Neuronal stem cell (in vitro differentiated cells): Measurements from ENCODE around the gene ADCY3.

ENCODE experiments used
- DNase-seq: peaks from one replicate; pipeline ENCODE4 v3.0.0-alpha.2; 2013; ENCODE audit warnings: low spot score
- H2AFZ ChIP-seq: one replicate; pipeline ENCODE4 v1.6.1; 2013; ENCODE audit warnings: mild to moderate bottlenecking, low read length, inconsistent platforms
- H2AK5ac ChIP-seq: 2 replicates; pipeline ENCODE4 v1.6.1; 2013; ENCODE audit warnings: low read depth, mild to moderate bottlenecking, inconsistent platforms, low read length, moderate library complexity, mixed read lengths
- H2BK120ac ChIP-seq: 2 replicates; pipeline ENCODE4 v1.6.1; 2013; ENCODE audit warnings: low read depth, mild to moderate bottlenecking, inconsistent platforms, low read length, moderate library complexity, mixed read lengths
- H2BK12ac ChIP-seq: one replicate; pipeline ENCODE4 v1.6.1; 2013; ENCODE audit warnings: low read length, inconsistent platforms
- H2BK15ac ChIP-seq: 2 replicates; pipeline ENCODE4 v1.6.1; 2013; ENCODE audit warnings: mild to moderate bottlenecking, low read length, inconsistent platforms, mixed read lengths
- H2BK5ac ChIP-seq: one replicate; pipeline ENCODE4 v1.6.1; 2013; ENCODE audit warnings: inconsistent platforms, mild to moderate bottlenecking, low read length, moderate library complexity
- H3K14ac ChIP-seq: one replicate; pipeline ENCODE4 v1.6.1; 2013; ENCODE audit warnings: low read length, inconsistent platforms
- H3K18ac ChIP-seq: 2 replicates; pipeline ENCODE4 v1.6.1; 2013; ENCODE audit warnings: low read length, inconsistent platforms
- H3K23ac ChIP-seq: 2 replicates; pipeline ENCODE4 v1.6.1; 2013; ENCODE audit warnings: low read depth, mild to moderate bottlenecking, mixed read lengths, low read length, inconsistent platforms; ENCODE audit not compliant: poor library complexity
- H3K27ac ChIP-seq: replicated peaks from 3 replicates; pipeline ENCODE4 v1.5.1; 2013; ENCODE audit warnings: low read length, inconsistent platforms
- H3K27me3 ChIP-seq, 3 experiments: 2 replicates each; pipeline ENCODE4 v1.6.1; 2013; ENCODE audit warnings: low read length in 3 of 3, mild to moderate bottlenecking in 2 of 3, inconsistent platforms in 1 of 3, low read depth in 1 of 3, mixed read lengths in 1 of 3, moderate library complexity in 1 of 3; ENCODE audit not compliant: control insufficient read depth in 3 of 3, insufficient read depth in 3 of 3
- H3K36me3 ChIP-seq, 2 donors: replicated peaks in 1 of 2; 2 replicates each; pipeline ENCODE4 v1.6.1; 2013; ENCODE audit warnings: low read length in 2 of 2; ENCODE audit not compliant: control insufficient read depth in 2 of 2, insufficient read depth in 2 of 2
- H3K4ac ChIP-seq: 2 replicates; pipeline ENCODE4 v1.6.1; 2013; ENCODE audit warnings: inconsistent platforms, mild to moderate bottlenecking, low read length, moderate library complexity
- H3K4me1 ChIP-seq, 2 donors: 1 replicate in 1 of 2; 2 replicates in 1 of 2; pipeline ENCODE4 v1.6.1; 2013; ENCODE audit warnings: low read length in 2 of 2, low read depth in 1 of 2; ENCODE audit not compliant: control insufficient read depth in 2 of 2, insufficient read depth in 1 of 2
- H3K4me2 ChIP-seq: one replicate; pipeline ENCODE4 v1.6.1; 2013; ENCODE audit warnings: mild to moderate bottlenecking, low read length, inconsistent platforms; ENCODE audit not compliant: insufficient read depth, poor library complexity, severe bottlenecking
- H3K4me3 ChIP-seq, 2 donors: 2 replicates each; pipeline ENCODE4 v1.5.1; 2013; ENCODE audit warnings: low read length in 2 of 2, mild to moderate bottlenecking in 2 of 2, inconsistent platforms in 1 of 2, moderate library complexity in 1 of 2
- H3K79me1 ChIP-seq: one replicate; pipeline ENCODE4 v1.6.1; 2013; ENCODE audit warnings: low read depth, mild to moderate bottlenecking, inconsistent platforms, low read length, moderate library complexity
- H3K9ac ChIP-seq: one replicate; pipeline ENCODE4 v1.6.1; 2013; ENCODE audit warnings: mild to moderate bottlenecking, low read depth, low read length, inconsistent platforms; ENCODE audit not compliant: poor library complexity
- H3K9me3 ChIP-seq, 2 donors: replicated peaks in 1 of 2; 2 replicates each; pipeline versions ENCODE3 to v1.6.1; 2013; ENCODE audit warnings: low read length in 2 of 2, mild to moderate bottlenecking in 2 of 2, inconsistent platforms in 1 of 2, low read depth in 1 of 2, mixed read lengths in 1 of 2, moderate library complexity in 1 of 2; ENCODE audit not compliant: control insufficient read depth in 2 of 2, insufficient read depth in 1 of 2
- H4K8ac ChIP-seq: one replicate; pipeline ENCODE4 v1.6.1; 2013; ENCODE audit warnings: low read depth, mild to moderate bottlenecking, inconsistent platforms, low read length, moderate library complexity
- H4K91ac ChIP-seq: one replicate; pipeline ENCODE4 v1.6.1; 2013; ENCODE audit warnings: low read length, low read depth, mild to moderate bottlenecking, inconsistent platforms; ENCODE audit not compliant: poor library complexity
- WGBS, 2 donors: extraction: QIAGEN DNeasy Blood & Tissue Kit; methylation state at CpG; one replicate each; pipeline ENCODE4 v1.1.7; 2013; ENCODE audit warnings: missing lambda C conversion rate in 2 of 2, mixed read lengths in 1 of 2; ENCODE audit not compliant: insufficient read length in 2 of 2, insufficient replicate concordance in 1 of 2; ENCODE audit errors: extremely low coverage in 2 of 2; 5-methylcytosine and 5-hydroxymethylcytosine counted together

Gene ADCY3

DNA sequence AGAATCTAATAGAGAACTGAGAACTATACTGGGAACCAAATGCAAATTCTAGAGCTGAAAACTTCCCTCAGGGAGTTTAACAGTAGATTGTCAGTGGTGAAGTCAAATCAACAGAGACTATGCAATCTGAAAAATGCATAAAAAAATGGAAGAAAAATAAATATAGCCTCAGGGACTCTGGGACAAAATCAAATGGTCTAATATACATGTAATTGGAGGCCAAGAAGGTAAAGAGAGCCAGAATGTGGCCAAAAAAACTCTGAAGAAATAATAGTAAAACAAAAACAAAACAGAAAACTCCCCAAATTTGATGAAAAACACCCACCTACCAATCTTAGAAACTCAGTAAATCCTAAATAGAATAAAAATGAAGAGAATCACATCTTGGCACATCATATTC, 35.2 kb upstream of the ADCY3 start:
- Histone ChIP-seq H3K18ac (no peak overlapping the region), H3K4ac (no peak overlapping the region), H2BK15ac (no peak overlapping the region), H3K23ac (no peak overlapping the region), H4K8ac (no peak overlapping the region), H3K4me3 (no peak overlapping the region), H2AK5ac (no peak overlapping the region), H2BK5ac (no peak overlapping the region), H3K9me3 (peaks cover 0 to 17% of the 10 kb centered on the region in 2 donors), H2BK120ac (no peak overlapping the region), H4K91ac (no peak overlapping the region), H3K14ac (no peak overlapping the region), H3K4me1 (peaks cover 0 to 2% of the 10 kb centered on the region in 2 donors), H3K36me3 (peaks cover 18 to 87% of the 10 kb centered on the region in 2 donors), H3K4me2 (no peak overlapping the region), H3K27me3 (no peaks in the 10 kb centered on the region), H3K27ac (no peak overlapping the region), H2AFZ (no peak overlapping the region), H3K9ac (no peak overlapping the region), H2BK12ac (no peak overlapping the region), H3K79me1 (no peaks in the 10 kb centered on the region)
- no peak for DNase-seq

- DNase-seq = no peak
- Histone ChIP-seq H3K9me3 (peaks cover 0 to 3% of the 10 kb centered on the region in 2 donors), H3K4me1 (no peaks in the 10 kb centered on the region), H3K27ac (no peak overlapping the region), H3K79me1 (no peaks in the 10 kb centered on the region), H3K9ac (no peak overlapping the region), H3K14ac (no peak overlapping the region), H3K4ac (no peak overlapping the region), H2BK120ac (no peak overlapping the region), H2BK15ac (no peak overlapping the region), H4K91ac (no peak overlapping the region), H3K23ac (no peak overlapping the region), H3K4me2 (no peak overlapping the region), H2BK12ac (no peak overlapping the region), H3K4me3 (no peak overlapping the region), H2BK5ac (no peak overlapping the region), H3K36me3 (peaks cover 21 to 79% of the 10 kb centered on the region in 2 donors), H2AFZ (no peak overlapping the region), H2AK5ac (no peak overlapping the region), H3K18ac (no peak overlapping the region), H4K8ac (no peak overlapping the region), H3K27me3 (no peaks in the 10 kb centered on the region)
- no CpG with 5 or more reads among the region's 7 CpGs for WGBS, 2 donors
Measured at GRCh38 chr2:24950102-24950501, 30.1 kb upstream of the ADCY3 start.

- Histone ChIP-seq H3K4me3 (no peak overlapping the region), H3K23ac (no peak overlapping the region), H3K4ac (no peak overlapping the region), H2BK5ac (no peak overlapping the region), H3K27me3 (no peaks in the 10 kb centered on the region), H4K8ac (no peak overlapping the region), H3K14ac (no peak overlapping the region), H3K4me2 (no peak overlapping the region), H2BK12ac (no peak overlapping the region), H3K18ac (no peak overlapping the region), H3K9me3 (no peaks in the 10 kb centered on the region), H3K27ac (no peak overlapping the region), H3K4me1 (no peaks in the 10 kb centered on the region), H2AK5ac (no peak overlapping the region), H4K91ac (no peak overlapping the region), H2AFZ (no peak overlapping the region), H2BK15ac (no peak overlapping the region), H3K79me1 (no peaks in the 10 kb centered on the region), H2BK120ac (no peak overlapping the region), H3K9ac (no peak overlapping the region), H3K36me3 (peaks cover 17 to 72% of the 10 kb centered on the region in 2 donors)
- DNase-seq = no peak
- WGBS, 2 donors = no CpG with 5 or more reads among the region's 6 CpGs
Measured at GRCh38 chr2:24948506-24948905, 28.5 kb upstream of the ADCY3 start.

DNA sequence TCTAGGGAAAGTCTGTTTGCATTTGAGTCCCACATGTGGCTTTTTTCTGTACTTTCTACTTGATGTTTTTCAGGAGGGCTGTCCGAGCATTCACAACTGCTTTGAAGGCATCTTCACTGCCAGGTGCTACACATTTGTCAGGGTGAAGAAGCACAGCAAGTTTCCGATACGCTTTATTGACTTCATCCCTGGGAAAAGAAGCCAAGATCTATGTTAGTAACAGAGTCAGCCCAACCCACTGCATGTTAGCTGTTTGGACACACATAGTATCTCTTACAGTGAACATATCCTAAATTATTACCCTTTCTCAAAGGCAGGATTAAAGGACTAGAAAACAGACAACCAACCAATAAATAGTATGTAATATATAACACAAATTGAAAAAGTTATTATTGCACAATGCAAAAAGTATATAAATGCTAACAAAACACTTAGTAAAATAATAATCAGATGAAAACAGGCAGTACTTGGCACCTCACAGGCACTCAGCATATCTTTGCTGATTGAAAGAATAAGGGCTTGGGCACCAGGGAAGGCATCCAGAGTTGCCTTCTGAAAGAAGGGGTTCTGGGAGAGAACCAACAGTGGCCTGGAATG, 27.6 kb upstream of the ADCY3 start:
- Histone ChIP-seq H2BK12ac (no peak overlapping the region), H3K79me1 (no peaks in the 10 kb centered on the region), H3K14ac (no peak overlapping the region), H2AK5ac (no peak overlapping the region), H3K4me2 (no peak overlapping the region), H2BK15ac (no peak overlapping the region), H2AFZ (no peak overlapping the region), H3K18ac (no peak overlapping the region), H4K8ac (no peak overlapping the region), H3K4me3 (no peak overlapping the region), H2BK120ac (no peak overlapping the region), H3K4me1 (no peaks in the 10 kb centered on the region), H3K36me3 (peaks cover 17 to 64% of the 10 kb centered on the region in 2 donors), H3K9me3 (no peaks in the 10 kb centered on the region), H3K27ac (no peak overlapping the region), H3K27me3 (no peaks in the 10 kb centered on the region), H3K4ac (no peak overlapping the region), H3K9ac (no peak overlapping the region), H3K23ac (no peak overlapping the region), H2BK5ac (no peak overlapping the region), H4K91ac (no peak overlapping the region)
- no peak for DNase-seq
- no CpG with 5 or more reads among the region's 3 CpGs for WGBS, 2 donors
